ENCODE results near the gene CTXN1. TPM values are rescaled to one million over a fixed set of nuclear protein-coding genes. Genes with fewer than 3 reads are reported as not detected.

The CTXN1 gene
- total RNA-seq, 1 donor from 2014 or later, result 55.9 TPM

DNA sequence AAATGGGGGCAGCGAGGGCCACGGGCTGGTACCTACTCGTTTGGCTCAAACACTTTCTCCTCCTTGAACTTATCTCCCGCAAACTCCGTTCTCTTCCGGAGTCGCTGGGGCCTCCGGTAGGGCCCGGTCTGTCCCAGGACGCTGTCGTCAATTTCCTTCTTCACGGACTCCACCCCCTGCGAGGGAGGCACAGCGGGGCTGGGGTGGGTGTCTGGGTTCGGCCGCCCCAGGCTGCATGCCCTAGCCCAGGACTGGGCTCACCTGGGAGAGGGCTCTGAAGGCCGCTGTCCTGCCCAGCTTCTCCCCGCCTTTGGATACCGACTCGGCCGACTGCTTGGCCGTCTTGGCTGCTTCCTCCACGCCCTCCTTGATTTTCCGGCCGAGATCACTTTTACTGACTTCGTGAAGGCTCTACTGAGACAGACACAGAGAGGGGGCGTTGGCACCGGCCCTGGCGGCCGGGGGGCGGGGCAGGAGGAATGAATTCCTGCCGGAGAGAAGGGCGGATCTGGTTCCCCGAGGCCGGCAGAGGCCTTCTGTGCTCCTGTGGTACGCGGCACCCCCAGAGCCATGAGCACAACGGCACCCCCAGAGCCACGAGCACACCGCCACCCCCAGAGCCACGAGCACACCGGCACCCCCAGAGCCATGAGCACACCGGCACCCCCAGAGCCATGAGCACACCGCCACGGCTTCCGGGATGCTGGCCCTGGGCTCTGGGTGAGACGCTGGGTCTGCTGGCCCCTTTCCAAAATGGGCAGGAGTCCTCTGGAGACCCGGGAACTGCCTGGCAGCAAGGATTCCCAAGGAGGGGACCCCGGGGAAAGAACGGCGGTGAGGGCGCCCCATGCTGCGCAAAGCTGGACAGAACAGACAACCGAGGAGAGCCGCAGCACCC, 8.1 kb upstream of the CTXN1 start:
- Mint-ChIP-seq H3K27me3 (ENCODE audit: low read depth, unreplicated experiment) (no peaks in the 10 kb centered on the region), H3K27ac (ENCODE audit: unreplicated experiment) (no peak overlapping the region), H3K9me3 (ENCODE audit: unreplicated experiment) (no peaks in the 10 kb centered on the region), H3K36me3 (ENCODE audit: low read depth, unreplicated experiment) (peaks cover 4% of the 10 kb centered on the region), H3K4me1 (ENCODE audit: low read depth, unreplicated experiment) (peaks cover 2% of the 10 kb centered on the region), H3K4me3 (ENCODE audit: unreplicated experiment) (no peak overlapping the region)
- Histone ChIP-seq H3K9me3 (ENCODE audit: insufficient read depth, low read depth, low read length) (no peaks in the 10 kb centered on the region), H3K4me1 (ENCODE audit: insufficient read depth, low read length) (peaks cover 10% of the 10 kb centered on the region), H4K20me1 (ENCODE audit: insufficient read depth, low read length) (peaks cover 14% of the 10 kb centered on the region), H3K79me2 (ENCODE audit: insufficient read depth, low read length) (no peaks in the 10 kb centered on the region), H3K36me3 (ENCODE audit: insufficient read depth, low read length) (peaks cover 20% of the 10 kb centered on the region), H3K9ac (ENCODE audit: low read length) (no peak overlapping the region), H3K4me3 (ENCODE audit: insufficient read depth, low read depth, low read length) (no peak overlapping the region), H3K27me3 (ENCODE audit: insufficient read depth, low read length) (no peaks in the 10 kb centered on the region), H3K27ac (ENCODE audit: low read depth, low read length) (no peak overlapping the region), H2AFZ (ENCODE audit: low read depth, low read length) (no peak overlapping the region), H3K4me2 (ENCODE audit: low read length) (no peak overlapping the region)
- TF ChIP-seq EZH2 (IDR thresholded peaks at IDR 0.05; ENCODE audit: insufficient read depth, low read length), result no peak
- no peak for TF ChIP-seq CTCF (IDR thresholded peaks at IDR 0.05; ENCODE audit: insufficient read depth, low read depth, low read length)
- no peak for DNase-seq (ENCODE audit: low read depth)
- FAIRE-seq, result no peak

DNA sequence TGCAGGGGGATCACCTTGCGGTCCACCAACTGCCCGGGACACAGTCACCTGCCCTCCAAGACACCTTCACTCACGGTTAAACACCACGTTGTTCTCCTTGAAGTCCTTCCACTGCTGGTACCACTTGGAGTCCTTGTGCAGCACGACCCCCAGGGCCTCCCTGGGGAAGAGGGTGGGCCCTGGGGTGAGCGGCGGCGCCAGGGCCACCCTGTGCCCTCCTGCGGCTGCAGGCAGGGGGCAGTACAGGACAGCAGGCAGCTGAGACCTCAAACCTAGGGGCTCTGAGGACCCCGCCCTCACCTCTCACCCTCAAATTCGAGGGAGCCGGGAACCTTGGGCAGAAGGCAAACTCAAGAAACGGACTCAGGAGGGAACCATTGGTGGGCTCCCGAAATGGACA, 7.5 kb upstream of the CTXN1 start:
- H3K4me2 ChIP-seq (ENCODE audit: low read length), result no peak overlapping the region
- no peak overlapping the region for H3K27ac ChIP-seq (ENCODE audit: low read depth, low read length)
- peaks cover 17% of the 10 kb centered on the region for H3K4me1 ChIP-seq (ENCODE audit: insufficient read depth, low read length)
- no peak overlapping the region for H2AFZ ChIP-seq (ENCODE audit: low read depth, low read length)
- H3K79me2 ChIP-seq (ENCODE audit: insufficient read depth, low read length), result no peaks in the 10 kb centered on the region
- H3K4me3 ChIP-seq (ENCODE audit: insufficient read depth, low read depth, low read length), result no peak overlapping the region
- Mint-ChIP-seq H3K9me3 (ENCODE audit: unreplicated experiment) (no peaks in the 10 kb centered on the region), H3K4me3 (ENCODE audit: unreplicated experiment) (no peak overlapping the region), H3K27ac (ENCODE audit: unreplicated experiment) (no peak overlapping the region), H3K36me3 (ENCODE audit: low read depth, unreplicated experiment) (peaks cover 6% of the 10 kb centered on the region), H3K27me3 (ENCODE audit: low read depth, unreplicated experiment) (no peaks in the 10 kb centered on the region), H3K4me1 (ENCODE audit: low read depth, unreplicated experiment) (peaks cover 8% of the 10 kb centered on the region)
- no peak for FAIRE-seq
- no peak overlapping the region for H3K9ac ChIP-seq (ENCODE audit: low read length)
- no peaks in the 10 kb centered on the region for H3K9me3 ChIP-seq (ENCODE audit: insufficient read depth, low read depth, low read length)
- no peak for DNase-seq (ENCODE audit: low read depth)
- TF ChIP-seq CTCF (IDR thresholded peaks at IDR 0.05; ENCODE audit: insufficient read depth, low read depth, low read length) (no peak), EZH2 (IDR thresholded peaks at IDR 0.05; ENCODE audit: insufficient read depth, low read length) (no peak)
- peaks cover 16% of the 10 kb centered on the region for H3K36me3 ChIP-seq (ENCODE audit: insufficient read depth, low read length)
- peaks cover 16% of the 10 kb centered on the region for H4K20me1 ChIP-seq (ENCODE audit: insufficient read depth, low read length)
- no peaks in the 10 kb centered on the region for H3K27me3 ChIP-seq (ENCODE audit: insufficient read depth, low read length)

DNA sequence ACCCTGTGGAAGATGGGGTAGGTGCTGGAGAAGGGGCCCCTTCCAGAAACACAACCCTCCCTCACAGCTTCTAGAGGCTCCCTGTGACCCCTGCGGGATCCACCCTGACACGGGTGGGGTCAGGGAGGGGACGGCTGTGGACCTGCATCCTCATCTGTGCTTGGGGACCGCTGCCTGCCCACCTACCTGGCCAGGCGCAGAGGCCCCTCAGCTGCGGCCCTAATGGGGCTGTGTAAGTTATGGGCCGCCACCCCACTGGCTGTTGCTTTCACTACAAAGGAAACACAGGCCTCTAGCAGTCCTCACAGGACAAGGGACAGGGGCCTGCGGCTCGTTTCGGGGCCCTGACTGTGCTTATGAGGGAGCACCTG, 7.0 kb upstream of the CTXN1 start:
- no peak overlapping the region for H3K4me2 ChIP-seq (ENCODE audit: low read length)
- no peak overlapping the region for H3K27ac ChIP-seq (ENCODE audit: low read depth, low read length)
- FAIRE-seq, result no peak
- peaks cover 22% of the 10 kb centered on the region for H3K4me1 ChIP-seq (ENCODE audit: insufficient read depth, low read length)
- peaks cover 16% of the 10 kb centered on the region for H4K20me1 ChIP-seq (ENCODE audit: insufficient read depth, low read length)
- H3K9me3 ChIP-seq (ENCODE audit: insufficient read depth, low read depth, low read length), result no peaks in the 10 kb centered on the region
- peaks cover 8% of the 10 kb centered on the region for H3K36me3 Mint-ChIP-seq (ENCODE audit: low read depth, unreplicated experiment)
- H3K9ac ChIP-seq (ENCODE audit: low read length), result no peak overlapping the region
- no peaks in the 10 kb centered on the region for H3K9me3 Mint-ChIP-seq (ENCODE audit: unreplicated experiment)
- no peak overlapping the region for H2AFZ ChIP-seq (ENCODE audit: low read depth, low read length)
- peaks cover 15% of the 10 kb centered on the region for H3K36me3 ChIP-seq (ENCODE audit: insufficient read depth, low read length)
- no peak overlapping the region for H3K27ac Mint-ChIP-seq (ENCODE audit: unreplicated experiment)
- H3K4me1 Mint-ChIP-seq (ENCODE audit: low read depth, unreplicated experiment), result peaks cover 11% of the 10 kb centered on the region
- H3K27me3 ChIP-seq (ENCODE audit: insufficient read depth, low read length), result no peaks in the 10 kb centered on the region
- no peaks in the 10 kb centered on the region for H3K27me3 Mint-ChIP-seq (ENCODE audit: low read depth, unreplicated experiment)
- no peak overlapping the region for H3K4me3 Mint-ChIP-seq (ENCODE audit: unreplicated experiment)
- H3K4me3 ChIP-seq (ENCODE audit: insufficient read depth, low read depth, low read length), result no peak overlapping the region
- DNase-seq (ENCODE audit: low read depth), result no peak
- TF ChIP-seq EZH2 (IDR thresholded peaks at IDR 0.05; ENCODE audit: insufficient read depth, low read length) (no peak), CTCF (IDR thresholded peaks at IDR 0.05; ENCODE audit: insufficient read depth, low read depth, low read length) (no peak)
- H3K79me2 ChIP-seq (ENCODE audit: insufficient read depth, low read length), result no peaks in the 10 kb centered on the region
